A673 (cell line): ENCODE data around the gene RBM25. TPM values are rescaled to one million over a fixed set of nuclear protein-coding genes. Genes with fewer than 3 reads are reported as not detected.

Experiments
- BruUV-seq: library from RNA; stranded (reverse); fragments of 400-500 nt; replicated peaks from 2 replicates; lab custom pipeline; 2021; lab: Mats Ljungman, UMichigan
- CTCF ChIA-PET: fragments of 300-600 bp; sonication (Branson Sonifier 250); formaldehyde crosslinking; loops from one replicate; lab custom pipeline; 2022; ENCODE audit warnings: antibody characterized with exemption; lab: Charles Lee
- POLR2A ChIA-PET: fragments of 300-600 bp; sonication (Branson Sonifier 250); formaldehyde crosslinking; loops from one replicate; lab custom pipeline; 2022; ENCODE audit warnings: antibody characterized with exemption; ENCODE audit not compliant: low non-redundant PET; lab: Charles Lee
- DNase-seq: peaks from one replicate; pipeline ENCODE4 v3.0.0-alpha.2; 2015; ENCODE audit warnings: low spot score
- H3K27ac ChIP-seq: fragments of 200-600 bp; sonication (generic); 2 replicates; pipeline ENCODE4 v1.5.1; 2016; ENCODE audit warnings: mixed run types, low read depth, mild to moderate bottlenecking, mixed read lengths, antibody characterized with exemption, low read length; ENCODE audit not compliant: poor library complexity, severe bottlenecking
- H3K27me3 ChIP-seq: fragments of 200-600 bp; sonication (generic); replicated peaks from 2 replicates; pipeline ENCODE4 v1.6.1; 2017; ENCODE audit warnings: mixed run types, low read depth, mild to moderate bottlenecking, mixed read lengths, antibody characterized with exemption, low read length; ENCODE audit not compliant: insufficient read depth, poor library complexity
- H3K36me3 ChIP-seq: fragments of 200-600 bp; sonication (generic); 2 replicates; pipeline ENCODE4 v1.6.1; 2016; ENCODE audit warnings: mixed run types, mild to moderate bottlenecking, mixed read lengths, antibody characterized with exemption, low read length; ENCODE audit not compliant: insufficient read depth, poor library complexity, severe bottlenecking
- H3K4me1 ChIP-seq: fragments of 200-600 bp; sonication (generic); 2 replicates; pipeline ENCODE4 v1.6.1; 2017; ENCODE audit warnings: mixed run types, mild to moderate bottlenecking, mixed read lengths, antibody characterized with exemption, low read length; ENCODE audit not compliant: insufficient read depth, poor library complexity, severe bottlenecking
- H3K4me3 ChIP-seq: fragments of 200-600 bp; sonication (generic); 2 replicates; pipeline ENCODE4 v1.5.1; 2016; ENCODE audit warnings: low read depth, mixed run types, mild to moderate bottlenecking, mixed read lengths, low read length; ENCODE audit not compliant: poor library complexity, severe bottlenecking
- H3K9me3 ChIP-seq: fragments of 200-600 bp; sonication (generic); 2 replicates; pipeline ENCODE4 v1.6.1; 2016; ENCODE audit warnings: mixed run types, low read depth, mild to moderate bottlenecking, mixed read lengths, antibody characterized with exemption, low read length; ENCODE audit not compliant: poor library complexity, severe bottlenecking
- EZH2 ChIP-seq: fragments of 200-600 bp; sonication (generic); IDR thresholded peaks from 2 replicates; pipeline ENCODE4 v1.6.1; 2017; ENCODE audit warnings: borderline replicate concordance, low read depth, mild to moderate bottlenecking, mixed read lengths, antibody characterized with exemption, low read length; ENCODE audit not compliant: poor library complexity, severe bottlenecking
- intact Hi-C: fragments of 100-400 bp; cut with micrococcal nuclease; formaldehyde crosslinking; loops from one replicate; pipeline ENCODE4 v1.10.0; 2022; ENCODE audit not compliant: unreplicated experiment
- total RNA-seq: library from RNA; stranded (reverse); gene quantifications from 2 replicates; pipeline ENCODE4 v1.2.3, GENCODE V29; 2021
- TF ChIP-seq, protein P1 (sequence below): fragments of 300-800, 200-600 bp; sonication (generic); conservative IDR thresholded peaks from 2 replicates; pipeline ENCODE4 v1.5.1; 2017; ENCODE audit warnings: low read depth, mild to moderate bottlenecking, antibody characterized with exemption, low read length, moderate library complexity, mixed read lengths

The RBM25 gene
- total RNA-seq, 1 experiment from 2014 or later: 123 TPM

DNA sequence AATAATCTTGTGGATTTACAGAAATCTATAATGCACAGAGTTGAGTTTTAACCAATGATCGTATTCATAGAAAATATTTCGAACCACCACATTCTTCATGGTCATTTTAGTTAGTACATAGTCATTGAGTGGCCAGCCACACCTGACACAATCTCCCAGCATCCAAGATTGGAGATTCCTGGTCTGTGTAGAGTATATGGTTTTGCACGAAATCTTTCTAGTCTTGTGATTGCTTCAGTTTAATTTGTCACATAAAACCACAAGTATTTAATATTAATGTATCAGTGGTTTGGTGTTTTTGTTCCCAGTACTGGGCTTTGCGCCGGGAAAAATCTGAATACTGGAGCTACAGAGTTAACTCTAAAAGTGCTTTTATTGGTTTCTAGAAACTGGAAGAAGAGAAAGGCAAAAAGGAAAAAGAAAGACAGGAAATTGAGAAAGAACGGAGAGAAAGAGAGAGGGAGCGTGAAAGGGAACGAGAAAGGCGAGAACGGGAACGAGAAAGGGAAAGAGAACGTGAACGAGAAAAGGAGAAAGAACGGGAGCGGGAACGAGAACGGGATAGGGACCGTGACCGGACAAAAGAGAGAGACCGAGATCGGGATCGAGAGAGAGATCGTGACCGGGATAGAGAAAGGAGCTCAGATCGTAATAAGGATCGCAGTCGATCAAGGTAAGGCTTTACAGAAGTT, 44.6 kb downstream of the RBM25 start:
- ChIA-PET CTCF (no interaction called here), POLR2A (no interaction called here)
- no peak for DNase-seq
- Histone ChIP-seq H3K9me3 (no peaks in the 10 kb centered on the region), H3K27ac (no peak overlapping the region), H3K36me3 (peaks cover 92% of the 10 kb centered on the region), H3K4me1 (no peaks in the 10 kb centered on the region), H3K4me3 (no peak overlapping the region), H3K27me3 (no peaks in the 10 kb centered on the region)
- BruUV-seq: TSS peak; percentile 2
- TF ChIP-seq EZH2: no peak
- TF ChIP-seq, protein P1, sequence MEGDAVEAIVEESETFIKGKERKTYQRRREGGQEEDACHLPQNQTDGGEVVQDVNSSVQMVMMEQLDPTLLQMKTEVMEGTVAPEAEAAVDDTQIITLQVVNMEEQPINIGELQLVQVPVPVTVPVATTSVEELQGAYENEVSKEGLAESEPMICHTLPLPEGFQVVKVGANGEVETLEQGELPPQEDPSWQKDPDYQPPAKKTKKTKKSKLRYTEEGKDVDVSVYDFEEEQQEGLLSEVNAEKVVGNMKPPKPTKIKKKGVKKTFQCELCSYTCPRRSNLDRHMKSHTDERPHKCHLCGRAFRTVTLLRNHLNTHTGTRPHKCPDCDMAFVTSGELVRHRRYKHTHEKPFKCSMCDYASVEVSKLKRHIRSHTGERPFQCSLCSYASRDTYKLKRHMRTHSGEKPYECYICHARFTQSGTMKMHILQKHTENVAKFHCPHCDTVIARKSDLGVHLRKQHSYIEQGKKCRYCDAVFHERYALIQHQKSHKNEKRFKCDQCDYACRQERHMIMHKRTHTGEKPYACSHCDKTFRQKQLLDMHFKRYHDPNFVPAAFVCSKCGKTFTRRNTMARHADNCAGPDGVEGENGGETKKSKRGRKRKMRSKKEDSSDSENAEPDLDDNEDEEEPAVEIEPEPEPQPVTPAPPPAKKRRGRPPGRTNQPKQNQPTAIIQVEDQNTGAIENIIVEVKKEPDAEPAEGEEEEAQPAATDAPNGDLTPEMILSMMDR: no peak
- intact Hi-C loops: no loop called here

GRCh38 chr14:73105050-73105449, 46.7 kb downstream of the RBM25 start:
- Histone ChIP-seq H3K27ac (peak overlapping the region; percentile 24), H3K27me3 (no peaks in the 10 kb centered on the region), H3K9me3 (no peaks in the 10 kb centered on the region), H3K36me3 (peaks cover 90% of the 10 kb centered on the region), H3K4me3 (no peak overlapping the region), H3K4me1 (no peaks in the 10 kb centered on the region)
- CTCF ChIA-PET: no interaction called here
- BruUV-seq: no TSS peak
- POLR2A ChIA-PET: no interaction called here
- TF ChIP-seq EZH2: no peak
- TF ChIP-seq, protein P1: no peak
- DNase-seq: no peak
- intact Hi-C loops: no loop called here

DNA sequence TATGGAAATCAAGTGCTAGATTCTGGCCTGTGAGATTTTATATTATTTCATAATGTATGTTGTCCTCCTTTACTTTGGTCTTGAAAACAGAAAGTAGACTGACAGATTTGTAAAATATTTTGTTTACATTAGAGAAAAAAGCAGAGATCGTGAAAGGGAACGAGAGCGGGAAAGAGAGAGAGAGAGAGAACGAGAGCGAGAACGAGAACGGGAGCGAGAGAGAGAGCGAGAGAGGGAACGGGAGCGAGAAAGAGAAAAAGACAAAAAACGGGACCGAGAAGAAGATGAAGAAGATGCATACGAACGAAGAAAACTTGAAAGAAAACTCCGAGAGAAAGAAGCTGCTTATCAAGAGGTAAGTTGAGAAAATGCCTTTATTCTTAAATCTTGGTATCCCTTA, 47.4 kb downstream of the RBM25 start:
- no peak for DNase-seq
- no peaks in the 10 kb centered on the region for H3K27me3 ChIP-seq
- ChIA-PET POLR2A (no interaction called here), CTCF (no interaction called here)
- H3K4me1 ChIP-seq: no peaks in the 10 kb centered on the region
- BruUV-seq: no TSS peak
- H3K9me3 ChIP-seq: no peaks in the 10 kb centered on the region
- no peak overlapping the region for H3K4me3 ChIP-seq
- H3K27ac ChIP-seq: no peak overlapping the region
- peaks cover 90% of the 10 kb centered on the region for H3K36me3 ChIP-seq
- intact Hi-C loops: no loop called here
- TF ChIP-seq, protein P1: no peak
- no peak for TF ChIP-seq EZH2
